EH (cell line): ENCODE results near the gene GMEB2.
"Not testable (repeated sequence)": the region's sequence is repeated elsewhere in the genome, so short reads cannot be mapped to it uniquely, and the experiment has no call there.

Experiments
- DNase-seq: peaks from one replicate; pipeline ENCODE4 v3.0.0-alpha.2; 2015; ENCODE audit warnings: low read depth

The GMEB2 gene

GRCh38 chr20:63626424-63627128 lies at the start of gene GMEB2:
GMEB2 (minus strand) TSS chr20:63627101; CDS start chr20:63619397, 7,704 bp downstream.
- DNase-seq: peak; percentile 74

- no peak for DNase-seq
These were observed 48.9 kb upstream of the GMEB2 start for GRCh38 chr20:63675681-63676368.

DNA sequence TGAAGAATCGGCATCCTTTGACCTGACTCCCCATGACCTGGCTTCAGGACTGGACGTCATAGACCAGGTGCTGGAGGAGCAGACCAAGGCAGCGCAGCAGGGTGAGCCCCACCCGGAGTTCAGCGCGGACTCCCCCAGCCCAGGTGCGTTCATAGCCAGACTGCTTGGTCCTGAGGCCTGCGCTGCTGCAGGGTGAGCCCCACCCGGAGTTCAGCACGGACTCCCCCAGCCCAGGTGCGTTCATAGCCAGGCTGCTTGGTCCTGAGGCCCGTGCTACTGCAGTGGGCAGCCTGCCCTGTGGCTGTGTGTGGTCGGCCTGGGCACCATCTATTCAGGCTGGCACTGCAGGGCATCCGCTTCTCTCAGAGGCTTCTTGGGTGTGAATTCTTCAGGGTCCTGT lies 47.0 kb upstream of the GMEB2 start:
- no peak for DNase-seq

DNA sequence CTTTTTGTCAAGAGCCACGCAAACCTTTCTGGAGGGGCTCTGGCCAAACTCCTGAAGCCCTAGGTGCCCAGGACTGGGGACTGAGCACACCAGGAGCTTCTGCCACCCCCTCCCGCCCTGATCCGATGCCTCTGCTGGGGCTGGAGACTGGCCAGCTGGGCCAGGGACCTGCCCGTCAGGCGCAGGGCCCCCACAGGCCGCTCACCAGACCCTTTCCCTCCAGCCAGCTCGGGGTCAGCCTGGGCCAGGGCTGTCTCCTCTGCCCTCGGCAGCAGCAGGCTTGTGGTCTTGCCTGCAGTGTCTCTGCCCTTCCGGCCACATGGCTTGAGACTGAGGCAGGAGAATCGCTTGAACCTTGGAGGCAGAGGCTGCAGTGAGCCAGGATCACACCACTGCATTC lies 45.8 kb upstream of the GMEB2 start:
- DNase-seq: no peak

DNA sequence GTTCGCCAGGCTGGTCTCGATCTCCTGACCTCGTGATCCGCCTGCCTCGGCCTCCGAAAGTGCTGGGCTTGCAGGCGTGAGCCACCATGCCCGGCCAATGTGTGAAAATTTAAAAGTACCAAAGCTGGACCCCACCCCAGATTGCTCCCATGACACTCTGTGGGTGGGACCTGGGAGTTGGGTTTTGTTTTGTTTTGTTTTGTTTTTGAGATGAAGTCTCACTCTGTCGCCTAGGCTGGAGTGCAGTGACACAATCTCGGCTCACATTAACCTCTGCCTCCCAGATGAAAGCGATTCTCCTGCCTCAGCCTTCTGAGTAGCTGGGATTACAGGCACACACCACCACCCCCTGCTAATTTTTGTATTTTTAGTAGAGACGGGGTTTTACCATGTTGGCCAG lies 44.8 kb upstream of the GMEB2 start:
- not testable (repeated sequence) for DNase-seq

GRCh38 chr20:63668351-63668750 lies 41.5 kb upstream of the GMEB2 start:
- no peak for DNase-seq

DNA sequence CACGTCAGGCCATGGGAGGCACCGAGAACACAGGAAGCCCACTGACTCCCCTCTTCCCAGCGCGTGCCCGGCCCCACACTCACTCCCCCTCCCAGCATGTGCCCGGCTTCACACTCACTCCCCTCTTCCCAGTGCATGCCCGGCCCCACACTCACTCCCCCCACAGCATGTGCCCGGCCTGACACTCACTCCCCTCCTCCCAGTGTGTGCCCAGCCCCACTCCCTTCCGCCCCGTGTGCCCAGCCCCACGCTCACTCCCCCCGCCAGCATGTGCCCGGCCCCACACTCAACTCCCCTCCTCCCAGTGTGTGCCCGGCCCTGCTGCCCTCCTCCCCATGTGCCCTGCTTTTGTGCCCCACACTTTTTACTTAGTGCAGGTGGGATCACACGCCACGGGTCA lies 41.0 kb upstream of the GMEB2 start:
- no peak for DNase-seq

- DNase-seq: no peak
These were observed 38.8 kb upstream of the GMEB2 start for GRCh38 chr20:63665708-63666107.

DNA sequence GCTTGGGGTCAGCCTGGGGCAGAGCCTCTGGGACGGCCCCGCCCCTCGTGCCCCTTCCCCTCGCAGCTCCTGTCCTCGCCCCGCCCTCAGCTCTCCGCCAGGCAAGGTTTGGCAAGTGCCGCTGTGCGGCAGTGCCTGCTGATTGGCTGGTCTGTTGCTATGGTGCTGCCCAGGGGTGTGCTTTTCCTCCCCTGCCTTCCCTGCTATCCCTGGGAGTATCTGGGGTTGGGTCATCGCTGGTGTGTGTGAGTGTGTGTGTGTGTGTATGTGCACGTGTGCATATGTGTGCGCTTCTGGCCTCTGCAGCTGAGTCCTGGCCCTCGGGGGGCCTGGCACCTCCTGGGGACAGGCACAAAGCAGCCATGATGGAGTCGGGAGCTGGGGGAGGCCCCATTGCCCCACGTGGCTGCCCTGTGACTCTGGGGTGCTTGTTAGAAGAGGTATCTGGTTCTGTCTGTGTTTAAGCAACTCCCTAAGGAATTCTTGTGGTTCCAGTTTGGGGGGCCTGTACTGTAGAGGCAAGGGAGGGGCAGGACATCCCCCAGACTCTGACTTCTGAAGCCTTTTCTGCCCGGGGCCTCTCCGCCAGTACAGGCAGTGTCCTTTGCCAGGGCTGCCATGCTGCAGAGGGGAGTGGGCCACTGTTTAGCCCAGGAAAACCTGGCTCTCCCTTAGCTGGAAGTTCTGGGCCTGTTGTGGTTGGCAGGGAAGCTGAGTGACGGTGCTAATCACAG lies 38.1 kb upstream of the GMEB2 start:
- DNase-seq: no peak

DNA sequence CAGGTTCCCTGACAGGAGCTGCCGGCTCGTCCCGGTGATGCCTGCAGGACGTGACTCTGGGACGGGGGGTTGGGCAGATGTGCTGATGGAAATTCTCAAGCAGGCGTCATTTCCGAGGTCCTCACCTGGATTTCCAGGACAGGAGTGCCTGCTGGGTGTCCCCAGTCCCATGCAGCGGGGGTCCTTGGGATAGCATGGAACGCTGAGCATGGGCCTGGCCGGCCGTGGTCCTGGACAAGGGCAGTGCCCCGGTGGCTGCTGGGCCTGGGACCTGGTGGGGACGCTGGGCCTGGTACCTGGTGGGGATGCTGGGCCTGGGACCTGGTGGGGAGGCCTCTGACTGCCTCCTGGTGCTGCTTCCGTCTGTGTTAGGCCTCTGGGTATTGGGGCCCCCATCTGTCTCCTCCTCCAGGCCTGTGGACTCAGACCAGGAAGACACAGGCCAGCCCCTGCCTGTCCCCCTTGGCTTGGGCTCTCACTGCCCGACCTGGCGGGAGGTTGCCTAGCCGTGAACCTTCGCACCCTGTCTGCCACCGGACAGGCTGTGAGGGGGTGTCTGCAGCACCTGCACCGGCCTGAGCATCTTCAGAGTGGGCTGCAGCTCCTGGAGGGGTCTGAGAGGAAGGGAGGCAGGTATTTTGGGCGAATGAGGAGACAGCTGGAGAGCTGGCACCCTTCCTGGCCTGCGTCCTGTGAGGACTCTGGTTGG lies 37.4 kb upstream of the GMEB2 start:
- DNase-seq: no peak

- no peak for DNase-seq
These were observed 36.6 kb upstream of the GMEB2 start for GRCh38 chr20:63663332-63664066.

DNA sequence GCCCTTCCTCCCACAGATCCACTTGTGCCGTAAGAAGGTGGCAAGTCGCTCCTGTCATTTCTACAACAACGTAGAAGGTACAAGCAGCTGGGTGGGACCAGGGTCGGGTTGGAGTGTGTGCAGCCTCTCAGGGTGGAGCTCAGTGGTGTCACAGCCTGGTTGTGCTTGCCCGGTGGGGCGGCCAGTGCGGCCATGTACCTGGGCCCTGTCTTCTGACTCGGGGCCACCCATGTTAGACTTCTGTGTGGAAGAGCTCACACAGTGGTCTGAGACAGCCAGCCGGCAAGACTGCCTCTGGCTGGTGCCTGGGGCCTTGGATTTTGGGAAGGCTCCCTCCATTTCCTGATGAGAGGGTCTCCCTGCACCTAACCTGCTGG lies 35.9 kb upstream of the GMEB2 start:
- DNase-seq: no peak

GRCh38 chr20:63661959-63662812 lies 35.3 kb upstream of the GMEB2 start:
- DNase-seq: no peak

- no peak for DNase-seq
These were observed 34.2 kb upstream of the GMEB2 start for GRCh38 chr20:63661108-63661507.

GRCh38 chr20:63660622-63661021 lies 33.7 kb upstream of the GMEB2 start:
- no peak for DNase-seq

GRCh38 chr20:63660174-63660573 lies 33.3 kb upstream of the GMEB2 start:
- DNase-seq: not testable (repeated sequence)

DNA sequence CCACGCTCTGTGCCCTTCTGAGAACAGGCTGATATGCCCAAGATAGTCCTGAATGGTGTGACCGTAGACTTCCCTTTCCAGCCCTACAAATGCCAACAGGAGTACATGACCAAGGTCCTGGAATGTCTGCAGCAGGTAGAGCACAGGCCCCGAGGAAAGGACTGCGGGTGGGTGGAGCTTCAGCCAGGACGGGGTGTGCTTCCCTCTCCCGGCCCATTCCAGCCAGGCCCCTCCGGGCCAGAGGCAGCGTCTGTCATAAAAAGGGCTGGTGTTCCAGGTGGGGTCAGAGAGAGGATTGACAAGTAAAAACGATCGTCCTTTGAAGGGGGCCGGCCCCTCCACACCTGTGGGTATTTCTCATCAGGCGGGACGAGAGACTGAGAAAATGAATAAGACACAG lies 32.5 kb upstream of the GMEB2 start:
- no peak for DNase-seq

- DNase-seq: no peak
These were observed 31.9 kb upstream of the GMEB2 start for GRCh38 chr20:63658749-63659187.

DNA sequence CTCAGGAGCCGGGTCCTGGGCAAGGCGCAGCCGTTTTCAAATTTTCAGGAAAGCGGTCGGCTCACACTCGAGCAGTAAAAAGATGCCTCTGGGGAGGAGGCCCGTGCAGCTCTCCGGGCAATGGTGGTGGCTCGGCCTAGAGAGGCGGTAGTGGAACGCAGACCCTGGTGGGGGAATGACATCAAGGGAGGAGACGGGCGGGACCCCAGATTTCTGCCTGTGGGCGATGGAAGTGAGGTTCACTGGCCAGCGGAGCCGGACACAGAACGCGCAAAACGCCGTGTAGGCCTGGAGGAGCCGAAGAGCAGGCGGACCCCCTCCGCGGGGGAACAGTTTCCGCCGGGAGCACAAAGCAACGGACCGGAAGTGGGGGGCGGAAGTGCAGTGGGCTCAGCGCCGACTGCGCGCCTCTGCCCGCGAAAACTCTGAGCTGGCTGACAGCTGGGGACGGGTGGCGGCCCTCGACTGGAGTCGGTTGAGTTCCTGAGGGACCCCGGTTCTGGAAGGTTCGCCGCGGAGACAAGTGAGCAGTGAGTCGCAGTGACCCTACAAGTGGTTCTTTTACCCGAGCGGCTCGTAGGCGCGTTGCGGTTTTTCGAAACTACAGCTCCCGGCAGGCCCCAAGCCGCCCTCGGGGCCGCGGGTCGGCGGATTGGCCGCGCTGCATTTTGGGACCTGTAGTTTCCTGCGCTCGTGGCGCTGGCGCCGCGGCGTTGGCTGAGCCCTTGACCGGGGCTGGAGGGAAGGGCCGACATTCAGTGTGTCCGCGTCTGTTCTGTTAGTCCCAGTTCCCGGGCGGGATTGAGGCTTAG lies 31.2 kb upstream of the GMEB2 start, which contains the start of gene RTEL1:
Gene RTEL1, plus strand, starts transcription at position 376 of the 812 bp plus-strand sequence. CDS start 1,091 bp downstream, outside the sequence.
- DNase-seq: peak; percentile 91
